Tibial nerve (tissue), 3 donors: ENCODE measurements around the gene SCGB3A2.

ENCODE experiments used
- CTCF ChIP-seq, 5 experiments: fragments of 200-600 bp in 3 of 5; fragments of 450-650 bp in 2 of 5; sonication (generic) in 3 of 5; IDR thresholded peaks; one replicate each; pipeline ENCODE4 v1.5.1; 2016 to 2019; ENCODE audit warnings: antibody characterized with exemption in 5 of 5, mild to moderate bottlenecking in 3 of 5, moderate library complexity in 2 of 5
- POLR2A ChIP-seq, 2 donors: fragments of 450-650 bp; IDR thresholded peaks; one replicate each; pipeline ENCODE4 v1.6.1; 2017; ENCODE audit warnings: antibody characterized with exemption in 2 of 2, mild to moderate bottlenecking in 2 of 2, moderate library complexity in 2 of 2

GRCh38 chr5:147901599-147902039 is 23.1 kb downstream of the SCGB3A2 start:
- TF ChIP-seq POLR2A (IDR thresholded peaks at IDR 0.05) (no peak), CTCF (IDR thresholded peaks at IDR 0.05) (no peak)
